NB4 (cell line): Measurements from ENCODE around the gene ADGRD2.

Experiments used
- DNase-seq: peaks from one replicate; pipeline ENCODE4 v3.0.0; 2010; ENCODE audit warnings: low read depth
- H3K4me3 ChIP-seq: one replicate; pipeline ENCODE4 v1.5.1; 2011; ENCODE audit warnings: mild to moderate bottlenecking, low read depth, low read length, moderate library complexity
- CTCF ChIP-seq: IDR thresholded peaks from one replicate; pipeline ENCODE4 v1.5.1; 2012; ENCODE audit warnings: low read depth, low read length
- MAX ChIP-seq: IDR thresholded peaks from 2 replicates; pipeline ENCODE4 v1.6.1; 2011; ENCODE audit warnings: low read depth, low read length
- MYC ChIP-seq: IDR thresholded peaks from 2 replicates; pipeline ENCODE4 v1.6.1; 2011; ENCODE audit warnings: low read depth, low read length
- POLR2A ChIP-seq: IDR thresholded peaks from 2 replicates; pipeline ENCODE4 v1.6.1; 2011; ENCODE audit warnings: mild to moderate bottlenecking; ENCODE audit not compliant: insufficient read length; ENCODE audit errors: extremely low read depth

Gene ADGRD2

GRCh38 chr9:124412228-124412575 is 38.0 kb upstream of the ADGRD2 start:
- DNase-seq = no peak
- TF ChIP-seq MAX (no peak), POLR2A (no peak), CTCF (no peak), MYC (no peak)
- no peak overlapping the region for H3K4me3 ChIP-seq

GRCh38 chr9:124414612-124415011 is 35.6 kb upstream of the ADGRD2 start:
- TF ChIP-seq CTCF = no peak
- TF ChIP-seq POLR2A = no peak
- no peak for TF ChIP-seq MYC
- TF ChIP-seq MAX = no peak
- DNase-seq = no peak
- H3K4me3 ChIP-seq = peak overlapping the region; percentile 89

GRCh38 chr9:124415102-124415851 is 35.0 kb upstream of the ADGRD2 start, which contains the start of gene PSMB7:
Gene PSMB7, minus strand, starts transcription at chr9:124415442. Its CDS starts 17 bp downstream, at chr9:124415425.
- TF ChIP-seq POLR2A = peak; percentile 70
- peak; percentile 47 for TF ChIP-seq MAX
- peak; percentile 63 for TF ChIP-seq CTCF
- TF ChIP-seq MYC = peak; percentile 63
- peak; percentile 96 for DNase-seq
- H3K4me3 ChIP-seq = peak within 1 kb of the TSS; percentile 89

- no peak for DNase-seq
- H3K4me3 ChIP-seq = peak overlapping the region; percentile 17
- TF ChIP-seq CTCF (no peak), POLR2A (no peak), MAX (no peak), MYC (no peak)
Observed at GRCh38 chr9:124415852-124416484, 34.3 kb upstream of the ADGRD2 start.

GRCh38 chr9:124419832-124420489 is 30.3 kb upstream of the ADGRD2 start:
- no peak overlapping the region for H3K4me3 ChIP-seq
- DNase-seq = peak; percentile 39
- TF ChIP-seq CTCF = no peak
- no peak for TF ChIP-seq MAX
- no peak for TF ChIP-seq POLR2A
- TF ChIP-seq MYC = no peak
